GM12891 (cell line): Measurements from ENCODE around the gene SYNPO.

ENCODE experiments used
- POLR2A ChIP-seq: IDR thresholded peaks from 2 replicates; pipeline ENCODE4 v1.6.1; 2011; ENCODE audit warnings: low read depth, low read length, control low read depth
- POLR2AphosphoS5 ChIP-seq: IDR thresholded peaks from 2 replicates; pipeline ENCODE4 v1.6.1; 2011; ENCODE audit warnings: low read depth, low read length, control low read depth
- TAF1 ChIP-seq: IDR thresholded peaks from 2 replicates; pipeline ENCODE4 v1.6.1; 2011; ENCODE audit warnings: low read depth, low read length, control low read depth

- no peak for TF ChIP-seq POLR2A
- TF ChIP-seq POLR2AphosphoS5: no peak
- TF ChIP-seq TAF1: no peak
Observed at GRCh38 chr5:150632305-150633160, 7.9 kb upstream of the SYNPO start.
